NCI-H1105 treated with DMSO at 0.1 percent for 48 hours (cell line): Measurements from ENCODE around the gene SLC37A4.
"Not testable (repeated sequence)": the region's sequence is repeated elsewhere in the genome, so short reads cannot be mapped to it uniquely, and the experiment has no call there.

ENCODE experiments used
- DNase-seq: peaks from one replicate; lab custom pipeline; 2025; lab: John Stamatoyannopoulos, UW

Gene SLC37A4

GRCh38 chr11:119030329-119031047, at the start of gene SLC37A4:
Gene SLC37A4 (minus strand): TSS chr11:119030877.
- DNase-seq: peak; percentile 100

GRCh38 chr11:119078675-119079420, 48.2 kb upstream of the SLC37A4 start:
- no peak for DNase-seq

GRCh38 chr11:119077839-119078238, 47.2 kb upstream of the SLC37A4 start:
- no peak for DNase-seq

- DNase-seq: peak; percentile 97
Measured at GRCh38 chr11:119067371-119068222, 36.9 kb upstream of the SLC37A4 start, which contains the start of gene VPS11. Gene VPS11 (plus strand): TSS chr11:119067818. CDS start chr11:119067824, 6 bp downstream.

GRCh38 chr11:119065369-119065768, 34.7 kb upstream of the SLC37A4 start:
- peak; percentile 28 for DNase-seq

GRCh38 chr11:119062779-119063178, 32.1 kb upstream of the SLC37A4 start:
- DNase-seq: no peak

- DNase-seq: no peak
Measured at GRCh38 chr11:119061256-119061655, 30.6 kb upstream of the SLC37A4 start.

- not testable (repeated sequence) for DNase-seq
Measured at GRCh38 chr11:119059128-119059527, 28.5 kb upstream of the SLC37A4 start.

GRCh38 chr11:119057000-119057769, 26.5 kb upstream of the SLC37A4 start, which contains the start of gene HYOU1:
Gene HYOU1 (minus strand): TSS chr11:119057205. CDS start chr11:119056160, 1,045 bp downstream.
- DNase-seq: peak; percentile 98

GRCh38 chr11:119056421-119056999, 25.8 kb upstream of the SLC37A4 start:
- peak; percentile 41 for DNase-seq

- peak; percentile 11 for DNase-seq
Measured at GRCh38 chr11:119055901-119056300, 25.2 kb upstream of the SLC37A4 start.

- no peak for DNase-seq
Measured at GRCh38 chr11:119054418-119054817, 23.7 kb upstream of the SLC37A4 start.

- no peak for DNase-seq
Measured at GRCh38 chr11:119052163-119052814, 21.6 kb upstream of the SLC37A4 start.

GRCh38 chr11:119051440-119052162, 20.9 kb upstream of the SLC37A4 start:
- DNase-seq: no peak

- DNase-seq: no peak
Measured at GRCh38 chr11:119049081-119049480, 18.4 kb upstream of the SLC37A4 start.

GRCh38 chr11:119048644-119049043, 18.0 kb upstream of the SLC37A4 start:
- no peak for DNase-seq

GRCh38 chr11:119047205-119047604, 16.5 kb upstream of the SLC37A4 start:
- DNase-seq: no peak

GRCh38 chr11:119046489-119046888, 15.8 kb upstream of the SLC37A4 start:
- no peak for DNase-seq

GRCh38 chr11:119044708-119045107, 14.0 kb upstream of the SLC37A4 start:
- no peak for DNase-seq

- DNase-seq: no peak
Measured at GRCh38 chr11:119042927-119043326, 12.2 kb upstream of the SLC37A4 start.
